Activated naive CD8-positive, alpha-beta T cell treated with anti-CD3 and anti-CD28 coated beads, Interleukin-2, amount 50 U/mL, for 24 hours (primary cell): ENCODE results near the gene AHNAK.
A peak's percentile ranks its signal among the peaks of the same experiment; 100 is the strongest.

Source experiments
- ATAC-seq: fragments of 150-1000 bp; cut with Tn5 transposase; one replicate; pipeline ENCODE4 v1.10.0; 2021
- DNase-seq: peaks from one replicate; pipeline ENCODE4 v3.0.0; 2021
- H3K27ac Mint-ChIP-seq: one replicate; pipeline ENCODE4 v1.8.0; 2021; ENCODE audit warnings: mild to moderate bottlenecking, mixed read lengths
- H3K27me3 Mint-ChIP-seq: one replicate; pipeline ENCODE4 v1.8.0; 2021; ENCODE audit warnings: mixed read lengths
- H3K36me3 Mint-ChIP-seq: one replicate; pipeline ENCODE4 v1.8.0; 2021; ENCODE audit warnings: low read depth, mixed read lengths
- H3K4me1 Mint-ChIP-seq: one replicate; pipeline ENCODE4 v1.8.0; 2021; ENCODE audit warnings: mixed read lengths
- H3K4me3 Mint-ChIP-seq: one replicate; pipeline ENCODE4 v1.8.0; 2021; ENCODE audit warnings: mild to moderate bottlenecking, moderate library complexity, mixed read lengths
- H3K9me3 Mint-ChIP-seq: one replicate; pipeline ENCODE4 v1.8.0; 2021; ENCODE audit warnings: mixed read lengths

The AHNAK gene

DNA sequence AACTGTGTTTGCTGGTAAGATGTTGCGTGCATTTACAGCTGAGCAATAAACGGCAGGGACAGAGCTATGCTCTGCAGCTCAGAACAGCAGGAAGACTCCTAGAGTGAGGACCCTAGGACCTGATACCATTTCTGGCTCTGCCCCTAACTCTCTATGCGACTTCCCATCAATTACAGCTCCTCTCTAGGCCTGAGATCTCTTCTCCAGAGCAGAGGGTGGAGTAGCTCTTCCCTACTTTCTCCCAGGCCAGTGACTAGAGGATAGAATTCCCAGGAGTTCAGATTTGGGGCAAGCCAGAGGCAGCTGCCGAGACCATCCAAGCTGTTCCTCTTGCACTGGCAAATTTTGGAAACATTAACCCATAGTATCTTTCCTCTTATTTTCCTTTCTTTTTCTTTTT lies 140.6 kb downstream of the AHNAK start:
- H3K27ac Mint-ChIP-seq: no peak overlapping the region

DNA sequence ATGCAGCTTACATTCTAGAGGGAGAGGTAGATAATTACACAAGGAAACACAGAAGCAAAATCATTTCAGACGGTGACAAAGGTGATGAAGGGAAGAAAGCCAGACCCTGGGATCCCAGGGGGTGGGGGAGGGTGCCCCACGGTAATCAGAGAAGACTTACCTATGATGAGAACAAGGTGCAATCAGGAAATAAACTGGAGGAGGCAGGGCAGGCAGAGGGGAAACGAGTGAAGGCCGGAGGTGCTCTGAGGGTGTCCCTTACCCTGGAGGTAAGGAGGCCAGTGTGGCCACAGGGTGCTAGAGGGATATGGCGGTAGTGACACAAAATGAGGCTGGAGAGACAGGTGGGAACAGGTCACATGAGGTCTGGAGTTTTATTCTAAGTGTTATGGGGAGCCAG lies 141.7 kb downstream of the AHNAK start:
- Mint-ChIP-seq H3K4me3 (no peak overlapping the region), H3K9me3 (no peaks in the 10 kb centered on the region), H3K27ac (no peak overlapping the region), H3K27me3 (no peaks in the 10 kb centered on the region), H3K4me1 (peaks cover 34% of the 10 kb centered on the region), H3K36me3 (no peaks in the 10 kb centered on the region)
- ATAC-seq: no peak
- DNase-seq: no peak

More for the DNA sequence above, 140.6 kb downstream of the AHNAK start:
- Mint-ChIP-seq H3K4me3 (no peak overlapping the region), H3K36me3 (no peaks in the 10 kb centered on the region), H3K27me3 (no peaks in the 10 kb centered on the region), H3K4me1 (peaks cover 23% of the 10 kb centered on the region), H3K9me3 (no peaks in the 10 kb centered on the region)
- no peak for DNase-seq
- no peak for ATAC-seq

DNA sequence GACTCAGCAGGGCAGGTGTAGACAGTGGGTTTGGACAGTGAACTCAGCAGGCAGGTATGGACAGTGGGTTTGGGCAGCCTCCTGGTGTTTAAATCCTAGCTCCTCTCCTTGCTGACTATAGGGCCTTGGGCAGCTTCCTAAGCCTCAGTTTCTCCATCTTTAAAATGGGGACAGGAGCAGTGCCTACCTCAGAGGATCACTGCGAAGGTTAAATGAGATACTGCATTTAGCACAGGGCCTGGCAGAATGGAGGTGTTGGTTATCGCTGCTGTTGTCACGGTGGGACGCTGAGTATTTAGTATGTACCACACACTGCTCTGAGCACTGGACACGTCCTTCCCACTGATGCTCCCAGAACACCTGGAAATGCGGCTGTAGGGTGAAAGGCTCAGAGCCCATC lies 142.2 kb downstream of the AHNAK start:
- H3K36me3 Mint-ChIP-seq: no peaks in the 10 kb centered on the region
- no peak overlapping the region for H3K4me3 Mint-ChIP-seq
- H3K27ac Mint-ChIP-seq: no peak overlapping the region
- DNase-seq (no peak), ATAC-seq (no peak)
- H3K27me3 Mint-ChIP-seq: no peaks in the 10 kb centered on the region
- H3K4me1 Mint-ChIP-seq: peaks cover 38% of the 10 kb centered on the region
- no peaks in the 10 kb centered on the region for H3K9me3 Mint-ChIP-seq

DNA sequence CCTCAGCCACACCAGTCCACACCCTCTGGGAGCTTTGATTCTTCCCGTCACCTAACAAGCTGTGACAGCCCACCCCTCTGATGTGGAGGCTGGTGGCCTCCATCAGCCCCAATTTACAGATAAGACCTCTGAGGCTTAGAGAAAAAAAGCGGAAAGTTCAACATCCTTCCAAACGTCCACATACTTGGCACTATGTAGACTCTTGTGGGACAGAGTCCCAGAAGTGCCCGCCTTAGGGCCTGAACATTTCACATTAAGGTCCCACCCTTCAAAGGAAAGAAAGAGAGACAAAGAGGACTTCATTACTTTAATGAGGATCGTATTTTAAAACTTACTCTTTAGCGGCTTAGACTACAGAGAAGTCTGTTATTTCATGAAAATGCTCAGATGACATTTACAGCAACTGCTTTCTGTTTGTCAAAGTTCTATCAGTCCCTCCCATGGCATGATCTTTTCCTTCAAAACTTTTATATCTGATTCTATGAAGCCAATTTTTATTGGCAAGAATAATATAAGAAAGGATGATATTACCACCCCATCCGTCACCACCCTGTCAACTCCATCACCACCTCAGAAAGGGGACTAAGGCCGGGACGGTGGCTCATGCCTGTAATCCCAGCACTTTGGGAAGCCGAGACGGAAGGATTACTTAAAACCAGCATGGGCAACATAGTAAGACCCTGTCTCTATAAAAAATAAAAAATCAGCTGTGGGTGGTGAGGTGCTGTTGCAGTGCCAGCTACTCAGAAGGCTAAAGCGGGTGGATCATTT lies 143.5 kb downstream of the AHNAK start:
- Mint-ChIP-seq H3K9me3 (no peaks in the 10 kb centered on the region), H3K27me3 (no peaks in the 10 kb centered on the region), H3K27ac (peak overlapping the region; percentile 98), H3K4me1 (peaks cover 49% of the 10 kb centered on the region), H3K4me3 (peak overlapping the region; percentile 85), H3K36me3 (no peaks in the 10 kb centered on the region)
- ATAC-seq: no peak
- DNase-seq: no peak

DNA sequence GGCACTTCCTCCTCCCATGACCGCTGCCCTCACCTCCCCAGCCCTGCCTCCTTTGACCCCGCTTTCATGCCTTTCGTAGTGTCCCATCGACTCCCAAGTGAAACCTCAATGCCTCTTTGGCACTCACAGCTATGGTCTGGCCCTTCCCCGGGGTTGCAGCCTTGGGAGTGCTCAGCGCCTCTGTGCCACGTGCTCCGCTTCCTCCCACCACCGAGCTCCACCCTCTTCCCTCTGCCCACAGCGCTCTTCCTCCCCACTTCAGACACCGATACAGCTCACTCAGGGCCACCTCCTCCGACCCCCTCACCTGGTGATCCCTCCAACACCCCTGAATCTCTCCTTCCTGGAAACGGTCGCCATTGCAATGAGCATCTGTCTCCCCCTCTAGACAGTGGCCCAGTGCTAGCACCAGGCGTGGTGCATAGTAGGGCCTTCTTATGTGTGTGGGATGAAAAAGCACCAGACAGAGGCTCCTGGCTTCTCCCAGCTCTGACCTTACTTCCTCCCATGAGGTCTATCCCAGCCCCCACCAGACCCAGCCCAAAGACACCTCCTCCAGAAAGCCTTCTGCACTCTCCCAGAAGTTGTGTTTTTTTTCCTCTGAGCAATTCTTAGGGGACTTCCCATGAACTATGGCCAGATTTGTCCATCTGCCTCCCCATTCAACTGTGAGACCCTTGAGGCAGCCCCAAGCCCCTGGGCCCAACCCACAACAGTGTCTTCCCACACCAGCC lies 144.2 kb downstream of the AHNAK start:
- peak overlapping the region; percentile 98 for H3K27ac Mint-ChIP-seq
- H3K9me3 Mint-ChIP-seq: no peaks in the 10 kb centered on the region
- no peaks in the 10 kb centered on the region for H3K27me3 Mint-ChIP-seq
- no peaks in the 10 kb centered on the region for H3K36me3 Mint-ChIP-seq
- DNase-seq: peak; percentile 62
- H3K4me3 Mint-ChIP-seq: peak overlapping the region; percentile 85
- peak; percentile 88 for ATAC-seq
- H3K4me1 Mint-ChIP-seq: peaks cover 50% of the 10 kb centered on the region

DNA sequence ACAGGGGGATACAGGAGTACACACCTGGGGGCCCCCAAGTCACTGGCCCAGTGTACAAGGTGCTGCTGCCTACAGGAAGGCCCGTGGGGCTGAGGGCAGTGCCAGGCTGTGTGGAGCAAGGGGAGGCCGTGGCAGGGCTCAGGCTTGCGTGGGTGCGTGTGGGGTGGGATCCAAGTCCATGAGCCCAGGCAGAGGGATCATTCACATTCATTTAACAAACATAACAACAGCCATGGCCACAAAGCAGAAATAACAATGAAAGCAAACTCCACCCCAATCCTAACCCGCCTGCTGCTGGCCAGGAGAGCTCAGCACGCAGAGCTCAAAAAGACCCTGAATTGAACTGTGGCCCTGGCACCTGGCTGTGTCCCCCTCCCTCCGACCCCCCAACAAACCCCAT lies 144.8 kb downstream of the AHNAK start:
- H3K4me1 Mint-ChIP-seq: peaks cover 50% of the 10 kb centered on the region

DNA sequence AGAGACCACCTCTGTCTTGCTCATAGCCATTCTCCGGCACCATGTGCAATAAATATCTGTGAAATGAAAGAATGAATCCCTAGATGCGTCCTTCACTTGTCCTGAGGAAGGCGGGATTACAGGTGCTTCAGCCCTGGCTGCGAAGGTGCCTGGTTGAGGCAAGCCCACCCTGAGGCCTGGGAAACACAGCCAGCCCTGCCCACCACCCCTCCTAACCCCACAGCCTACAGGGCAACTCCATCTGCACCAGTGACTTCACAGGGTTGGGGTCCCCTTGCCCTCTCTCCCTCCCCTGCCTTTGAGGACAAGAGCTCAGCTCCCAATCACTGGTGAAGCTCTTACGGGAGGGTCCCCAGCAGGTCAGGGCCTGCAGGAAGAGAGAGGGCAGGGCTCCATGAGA lies 145.2 kb downstream of the AHNAK start:
- H3K27me3 Mint-ChIP-seq: no peaks in the 10 kb centered on the region
- H3K27ac Mint-ChIP-seq: peak overlapping the region; percentile 98
- peaks cover 50% of the 10 kb centered on the region for H3K4me1 Mint-ChIP-seq
- H3K4me3 Mint-ChIP-seq: peak overlapping the region; percentile 85
- ATAC-seq (no peak), DNase-seq (no peak)
- no peaks in the 10 kb centered on the region for H3K36me3 Mint-ChIP-seq
- no peaks in the 10 kb centered on the region for H3K9me3 Mint-ChIP-seq

More for the DNA sequence above, 144.8 kb downstream of the AHNAK start:
- H3K36me3 Mint-ChIP-seq: no peaks in the 10 kb centered on the region
- peak overlapping the region; percentile 98 for H3K27ac Mint-ChIP-seq
- DNase-seq (peak; percentile 17), ATAC-seq (peak; percentile 10)
- peak overlapping the region; percentile 85 for H3K4me3 Mint-ChIP-seq
- H3K9me3 Mint-ChIP-seq: no peaks in the 10 kb centered on the region
- no peaks in the 10 kb centered on the region for H3K27me3 Mint-ChIP-seq

DNA sequence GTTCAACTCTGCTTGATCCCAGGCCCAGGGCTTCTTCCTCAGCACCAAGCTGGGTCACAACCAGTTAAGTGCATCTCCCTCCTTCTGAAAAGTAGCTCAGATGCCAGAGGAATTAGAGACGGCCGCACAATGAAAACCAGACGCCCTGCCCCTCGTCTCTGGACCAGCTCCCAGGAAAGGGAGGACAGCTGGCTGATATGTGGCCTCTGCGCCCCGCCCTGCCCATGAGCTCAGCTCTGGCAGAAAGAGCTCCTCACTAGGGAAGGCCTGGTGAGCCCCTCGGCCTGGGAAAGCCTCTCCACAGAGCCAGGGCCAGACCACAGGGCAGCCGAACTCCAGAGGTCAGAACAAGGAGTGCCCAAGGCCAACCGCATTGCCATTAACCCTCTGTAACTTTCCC lies 145.8 kb downstream of the AHNAK start:
- Mint-ChIP-seq H3K4me3 (peak overlapping the region; percentile 85), H3K36me3 (no peaks in the 10 kb centered on the region), H3K9me3 (no peaks in the 10 kb centered on the region), H3K27me3 (no peaks in the 10 kb centered on the region), H3K4me1 (peaks cover 50% of the 10 kb centered on the region), H3K27ac (peak overlapping the region; percentile 98)
- DNase-seq (no peak), ATAC-seq (no peak)

DNA sequence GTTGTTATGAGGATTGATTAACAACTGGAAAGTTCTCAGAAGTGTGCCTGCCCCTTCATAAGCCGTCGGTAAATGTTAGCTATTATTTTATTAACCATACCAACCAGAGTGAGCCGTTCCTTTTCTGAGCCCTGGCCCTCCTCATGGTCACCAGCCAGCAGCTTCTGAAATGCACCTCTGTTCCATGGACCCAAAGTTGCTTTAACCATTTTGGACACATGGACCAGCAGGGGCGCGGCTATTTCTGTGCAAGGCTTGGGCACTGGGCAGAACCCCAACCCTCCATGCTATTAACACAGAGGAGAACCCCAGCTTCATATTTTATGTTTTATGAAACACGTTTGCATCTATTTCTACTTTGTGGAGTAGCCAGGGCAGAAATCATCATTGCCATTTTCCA lies 146.3 kb downstream of the AHNAK start:
- H3K27me3 Mint-ChIP-seq: no peaks in the 10 kb centered on the region
- no peaks in the 10 kb centered on the region for H3K36me3 Mint-ChIP-seq
- no peaks in the 10 kb centered on the region for H3K9me3 Mint-ChIP-seq
- DNase-seq (no peak), ATAC-seq (no peak)
- H3K27ac Mint-ChIP-seq: no peak overlapping the region
- no peak overlapping the region for H3K4me3 Mint-ChIP-seq
- peaks cover 50% of the 10 kb centered on the region for H3K4me1 Mint-ChIP-seq

DNA sequence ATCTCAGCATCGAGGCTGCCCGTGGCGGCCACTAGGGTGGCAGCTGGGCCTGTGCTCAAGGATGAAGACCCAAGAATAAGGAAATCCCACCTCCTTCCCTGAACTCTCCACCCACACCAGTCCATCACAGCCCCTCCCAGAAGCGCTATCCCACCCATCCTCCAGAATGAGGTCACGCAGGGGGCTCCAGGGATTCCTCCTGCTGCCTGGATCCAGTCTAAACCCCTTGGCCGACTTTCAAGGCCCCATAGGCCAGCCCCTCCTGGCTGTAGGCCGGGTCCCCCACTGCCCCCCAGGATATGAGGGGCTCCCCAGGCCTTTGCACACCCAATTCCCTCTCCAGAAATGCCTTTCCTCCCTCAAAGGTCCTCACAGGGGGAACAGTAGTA lies 146.7 kb downstream of the AHNAK start:
- DNase-seq (no peak), ATAC-seq (no peak)
- H3K36me3 Mint-ChIP-seq: no peaks in the 10 kb centered on the region
- no peaks in the 10 kb centered on the region for H3K27me3 Mint-ChIP-seq
- H3K4me1 Mint-ChIP-seq: peaks cover 52% of the 10 kb centered on the region
- no peak overlapping the region for H3K4me3 Mint-ChIP-seq
- H3K9me3 Mint-ChIP-seq: no peaks in the 10 kb centered on the region
- peak overlapping the region; percentile 39 for H3K27ac Mint-ChIP-seq

DNA sequence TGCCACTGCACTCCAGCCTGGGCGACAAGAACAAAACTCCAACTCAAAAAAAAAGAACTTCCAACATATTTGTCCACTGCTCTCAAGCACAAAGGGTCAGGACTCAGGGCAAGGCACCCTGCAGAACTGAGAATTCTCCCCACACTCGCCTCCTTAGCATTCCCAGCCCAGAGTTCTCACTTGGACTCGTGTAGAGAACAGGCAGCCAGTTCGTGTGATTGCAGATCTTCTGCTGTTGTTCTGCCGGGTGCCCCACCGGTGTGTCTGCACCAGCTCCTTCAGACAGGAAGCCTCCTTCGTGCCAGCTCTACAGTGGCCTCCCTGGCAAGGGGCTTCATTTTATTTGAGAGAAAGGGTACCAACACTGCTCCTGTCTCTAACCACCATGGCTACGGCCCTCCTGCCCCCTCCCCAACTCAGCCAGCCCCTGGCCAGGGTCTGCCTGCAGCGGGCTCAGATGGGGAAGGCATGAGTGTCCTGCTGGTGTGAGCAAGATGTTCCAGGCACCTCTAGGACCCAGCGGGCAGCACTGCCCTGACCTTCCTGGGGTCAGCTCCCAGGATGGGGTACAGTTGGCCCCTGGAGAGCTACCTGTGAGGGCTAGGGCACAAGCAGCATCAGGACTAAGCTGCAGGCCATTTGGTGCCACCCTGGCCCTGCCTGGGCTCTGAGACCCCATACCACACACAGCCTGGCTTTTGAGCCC lies 147.3 kb downstream of the AHNAK start:
- DNase-seq: no peak
- H3K36me3 Mint-ChIP-seq: no peaks in the 10 kb centered on the region
- no peak overlapping the region for H3K4me3 Mint-ChIP-seq
- peaks cover 52% of the 10 kb centered on the region for H3K4me1 Mint-ChIP-seq
- peak overlapping the region; percentile 39 for H3K27ac Mint-ChIP-seq
- ATAC-seq: no peak
- no peaks in the 10 kb centered on the region for H3K27me3 Mint-ChIP-seq
- no peaks in the 10 kb centered on the region for H3K9me3 Mint-ChIP-seq

DNA sequence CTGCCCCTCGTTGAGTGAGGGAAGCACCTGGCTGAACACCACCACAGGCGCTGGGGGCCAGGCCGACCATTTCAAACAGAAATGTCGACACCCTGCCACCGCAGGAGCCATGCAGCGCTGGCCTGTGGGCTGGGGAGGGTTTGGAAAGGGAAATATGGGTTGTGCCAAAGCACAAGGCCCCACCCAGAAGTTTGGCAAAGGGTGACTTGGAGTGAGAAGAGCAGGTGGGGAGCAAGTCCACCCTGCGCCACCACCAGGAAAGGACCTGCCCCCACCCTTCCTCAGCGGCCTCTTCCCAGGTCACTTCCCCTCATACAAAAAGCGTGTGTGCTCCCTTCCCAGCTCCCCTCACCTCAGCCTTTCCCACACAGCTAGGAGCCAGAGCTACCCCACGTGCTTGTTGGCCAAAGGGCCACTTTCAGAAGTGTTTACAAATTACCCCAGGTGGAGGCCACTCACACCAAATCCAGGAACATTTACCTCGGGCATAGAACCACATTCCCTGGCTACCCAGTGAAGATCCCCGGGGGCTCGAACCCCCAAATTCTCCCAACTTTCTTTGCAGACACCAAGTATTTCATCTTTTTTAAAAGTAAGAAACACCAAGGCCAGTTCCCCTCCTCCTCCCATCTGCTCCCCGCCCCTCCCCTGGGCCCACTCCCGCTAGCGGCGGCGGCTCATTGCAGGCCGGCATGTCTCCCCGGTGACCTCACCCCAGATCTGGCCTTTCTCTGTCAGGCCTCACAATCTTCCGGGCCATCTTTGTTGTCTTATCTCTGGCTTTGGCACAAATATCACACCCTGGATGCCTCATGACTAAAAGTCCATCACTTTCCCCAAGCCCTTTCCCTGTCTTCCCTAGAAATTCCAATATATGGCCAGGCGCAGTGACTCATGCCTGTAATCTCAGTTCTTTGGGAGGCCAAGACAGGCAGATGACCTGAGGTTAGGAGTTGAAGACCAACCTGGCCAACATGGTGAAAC lies 148.3 kb downstream of the AHNAK start:
- Mint-ChIP-seq H3K27me3 (no peaks in the 10 kb centered on the region), H3K36me3 (no peaks in the 10 kb centered on the region), H3K27ac (no peak overlapping the region), H3K9me3 (no peaks in the 10 kb centered on the region), H3K4me3 (no peak overlapping the region), H3K4me1 (peaks cover 52% of the 10 kb centered on the region)
- DNase-seq (no peak), ATAC-seq (no peak)

DNA sequence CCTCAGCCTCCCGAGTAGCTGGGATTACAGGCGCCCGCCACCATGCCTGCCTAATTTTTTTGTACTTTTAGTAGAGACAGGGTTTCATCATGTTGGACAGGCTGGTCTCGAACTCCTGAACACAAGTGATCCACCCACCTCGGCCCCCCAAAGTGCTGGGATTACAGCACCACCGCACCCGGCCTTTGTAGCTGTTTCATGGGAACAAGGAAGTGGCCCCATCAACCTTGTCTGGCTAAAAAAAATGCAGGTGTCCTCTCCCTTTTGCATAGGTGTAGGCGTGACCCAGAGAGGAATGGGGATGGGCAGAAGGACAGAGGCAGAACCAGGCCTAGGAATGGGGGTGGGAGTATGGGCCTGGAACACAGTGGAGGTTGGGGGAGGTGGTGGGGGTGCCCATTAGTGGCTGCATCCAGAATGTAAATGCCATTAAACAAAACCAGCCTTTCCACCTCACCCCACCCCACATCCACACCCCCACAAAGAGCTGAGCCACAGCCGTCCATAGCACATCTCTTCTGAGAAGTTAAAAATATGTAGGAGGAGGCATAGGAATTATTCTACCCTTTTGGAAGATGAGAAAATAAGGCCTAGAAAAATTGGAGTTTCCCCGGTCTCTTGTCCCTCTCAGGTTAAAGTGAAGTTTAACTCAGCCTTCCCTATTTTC lies 150.6 kb downstream of the AHNAK start:
- no peaks in the 10 kb centered on the region for H3K9me3 Mint-ChIP-seq
- no peak overlapping the region for H3K4me3 Mint-ChIP-seq
- no peaks in the 10 kb centered on the region for H3K36me3 Mint-ChIP-seq
- DNase-seq (no peak), ATAC-seq (no peak)
- H3K27me3 Mint-ChIP-seq: no peaks in the 10 kb centered on the region
- H3K27ac Mint-ChIP-seq: no peak overlapping the region
- H3K4me1 Mint-ChIP-seq: peaks cover 31% of the 10 kb centered on the region
